DND-41 (cell line): ENCODE data around the gene PLEKHA7.

Source experiments
- ATAC-seq: fragments of 200-7000 bp; cut with Tn5 transposase; 3 replicates; pipeline ENCODE4 v1.9.1; 2021; ENCODE audit warnings: low read depth; ENCODE audit not compliant: insufficient read depth
- DNase-seq: peaks from one replicate; pipeline ENCODE4 v3.0.0-alpha.2; 2020
- H2AFZ ChIP-seq: 2 replicates; pipeline ENCODE4 v1.6.0; 2012; ENCODE audit warnings: low read depth, low read length
- H3K27ac ChIP-seq: 2 replicates; pipeline ENCODE4 v1.5.1; 2012; ENCODE audit warnings: low read length, inconsistent platforms
- H3K27me3 ChIP-seq: fragments of 200-600 bp; sonication (generic); 2 replicates; pipeline ENCODE4 v1.6.0; 2012; ENCODE audit warnings: low read length, mild to moderate bottlenecking, inconsistent platforms; ENCODE audit not compliant: insufficient read depth, poor library complexity
- H3K36me3 ChIP-seq: 2 replicates; pipeline ENCODE4 v1.5.1; 2012; ENCODE audit warnings: low read length, inconsistent platforms; ENCODE audit not compliant: insufficient read depth
- H3K4me1 ChIP-seq: 2 replicates; pipeline ENCODE4 v1.5.1; 2012; ENCODE audit warnings: mild to moderate bottlenecking, low read length; ENCODE audit not compliant: insufficient read depth
- H3K4me2 ChIP-seq: 2 replicates; pipeline ENCODE4 v1.6.0; 2012; ENCODE audit warnings: mild to moderate bottlenecking, moderate library complexity, low read length, inconsistent platforms; ENCODE audit not compliant: insufficient read depth
- H3K4me3 ChIP-seq, 2 experiments: fragments of 200-600 bp in 1 of 2; shearing (Covaris generic) in 1 of 2; 2 replicates each; pipeline ENCODE4 v1.5.1; 2012 to 2016; ENCODE audit warnings: inconsistent platforms in 2 of 2, low read length in 2 of 2, mild to moderate bottlenecking in 2 of 2, low read depth in 1 of 2, moderate library complexity in 1 of 2
- H3K79me2 ChIP-seq: 2 replicates; pipeline ENCODE4 v1.6.0; 2012; ENCODE audit warnings: low read length, inconsistent platforms; ENCODE audit not compliant: insufficient read depth
- H3K9ac ChIP-seq: 2 replicates; pipeline ENCODE4 v1.6.0; 2012; ENCODE audit warnings: low read depth, mild to moderate bottlenecking, inconsistent platforms, low read length, moderate library complexity
- H3K9me3 ChIP-seq: 2 replicates; pipeline ENCODE4 v1.5.1; 2012; ENCODE audit warnings: low read length, moderate library complexity, mild to moderate bottlenecking, inconsistent platforms; ENCODE audit not compliant: insufficient read depth, severe bottlenecking
- H4K20me1 ChIP-seq: 2 replicates; pipeline ENCODE4 v1.6.0; 2012; ENCODE audit warnings: low read length; ENCODE audit not compliant: insufficient read depth
- EZH2 ChIP-seq: IDR thresholded peaks from 3 replicates; pipeline ENCODE4 v1.6.1; 2012; ENCODE audit warnings: borderline replicate concordance, low read depth, mild to moderate bottlenecking, moderate library complexity, low read length, inconsistent platforms; ENCODE audit not compliant: severe bottlenecking
- TF ChIP-seq, protein P1 (sequence below): IDR thresholded peaks from 2 replicates; pipeline ENCODE4 v1.5.1; 2012; ENCODE audit warnings: borderline replicate concordance, low read length, moderate library complexity, mild to moderate bottlenecking; ENCODE audit not compliant: poor library complexity, severe bottlenecking; ENCODE audit errors: extremely low read depth

Gene PLEKHA7

DNA sequence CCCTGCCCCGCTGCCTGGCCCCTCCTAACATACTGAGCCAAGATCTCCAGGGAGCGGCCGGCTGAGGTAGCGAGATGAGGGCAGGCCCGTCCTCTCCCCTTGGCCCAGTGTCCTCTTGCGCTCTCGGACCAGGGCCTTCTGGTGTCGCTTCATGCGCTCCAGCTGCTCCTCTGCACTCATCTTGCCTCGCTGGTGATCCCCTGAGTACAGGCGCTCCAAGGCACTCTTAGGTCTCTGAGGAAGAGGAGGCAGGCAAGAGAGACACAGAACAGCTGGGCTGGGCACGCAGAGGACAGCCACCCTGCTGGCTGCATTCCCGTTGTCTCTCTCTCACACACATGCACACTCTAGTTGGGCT, 225.2 kb downstream of the PLEKHA7 start:
- Histone ChIP-seq H3K27ac (no peak overlapping the region), H3K4me3 (no peak overlapping the region), H2AFZ (no peak overlapping the region), H3K9ac (no peak overlapping the region), H3K79me2 (no peaks in the 10 kb centered on the region), H3K4me2 (no peak overlapping the region), H3K4me1 (peaks cover 6% of the 10 kb centered on the region; the same call in 1 of the 2 replicates), H3K27me3 (no peaks in the 10 kb centered on the region), H3K9me3 (no peaks in the 10 kb centered on the region), H3K36me3 (no peaks in the 10 kb centered on the region), H4K20me1 (no peaks in the 10 kb centered on the region)
- DNase-seq (no peak), ATAC-seq (no peak)
- TF ChIP-seq, protein P1, sequence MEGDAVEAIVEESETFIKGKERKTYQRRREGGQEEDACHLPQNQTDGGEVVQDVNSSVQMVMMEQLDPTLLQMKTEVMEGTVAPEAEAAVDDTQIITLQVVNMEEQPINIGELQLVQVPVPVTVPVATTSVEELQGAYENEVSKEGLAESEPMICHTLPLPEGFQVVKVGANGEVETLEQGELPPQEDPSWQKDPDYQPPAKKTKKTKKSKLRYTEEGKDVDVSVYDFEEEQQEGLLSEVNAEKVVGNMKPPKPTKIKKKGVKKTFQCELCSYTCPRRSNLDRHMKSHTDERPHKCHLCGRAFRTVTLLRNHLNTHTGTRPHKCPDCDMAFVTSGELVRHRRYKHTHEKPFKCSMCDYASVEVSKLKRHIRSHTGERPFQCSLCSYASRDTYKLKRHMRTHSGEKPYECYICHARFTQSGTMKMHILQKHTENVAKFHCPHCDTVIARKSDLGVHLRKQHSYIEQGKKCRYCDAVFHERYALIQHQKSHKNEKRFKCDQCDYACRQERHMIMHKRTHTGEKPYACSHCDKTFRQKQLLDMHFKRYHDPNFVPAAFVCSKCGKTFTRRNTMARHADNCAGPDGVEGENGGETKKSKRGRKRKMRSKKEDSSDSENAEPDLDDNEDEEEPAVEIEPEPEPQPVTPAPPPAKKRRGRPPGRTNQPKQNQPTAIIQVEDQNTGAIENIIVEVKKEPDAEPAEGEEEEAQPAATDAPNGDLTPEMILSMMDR = no peak
- TF ChIP-seq EZH2 = no peak

DNA sequence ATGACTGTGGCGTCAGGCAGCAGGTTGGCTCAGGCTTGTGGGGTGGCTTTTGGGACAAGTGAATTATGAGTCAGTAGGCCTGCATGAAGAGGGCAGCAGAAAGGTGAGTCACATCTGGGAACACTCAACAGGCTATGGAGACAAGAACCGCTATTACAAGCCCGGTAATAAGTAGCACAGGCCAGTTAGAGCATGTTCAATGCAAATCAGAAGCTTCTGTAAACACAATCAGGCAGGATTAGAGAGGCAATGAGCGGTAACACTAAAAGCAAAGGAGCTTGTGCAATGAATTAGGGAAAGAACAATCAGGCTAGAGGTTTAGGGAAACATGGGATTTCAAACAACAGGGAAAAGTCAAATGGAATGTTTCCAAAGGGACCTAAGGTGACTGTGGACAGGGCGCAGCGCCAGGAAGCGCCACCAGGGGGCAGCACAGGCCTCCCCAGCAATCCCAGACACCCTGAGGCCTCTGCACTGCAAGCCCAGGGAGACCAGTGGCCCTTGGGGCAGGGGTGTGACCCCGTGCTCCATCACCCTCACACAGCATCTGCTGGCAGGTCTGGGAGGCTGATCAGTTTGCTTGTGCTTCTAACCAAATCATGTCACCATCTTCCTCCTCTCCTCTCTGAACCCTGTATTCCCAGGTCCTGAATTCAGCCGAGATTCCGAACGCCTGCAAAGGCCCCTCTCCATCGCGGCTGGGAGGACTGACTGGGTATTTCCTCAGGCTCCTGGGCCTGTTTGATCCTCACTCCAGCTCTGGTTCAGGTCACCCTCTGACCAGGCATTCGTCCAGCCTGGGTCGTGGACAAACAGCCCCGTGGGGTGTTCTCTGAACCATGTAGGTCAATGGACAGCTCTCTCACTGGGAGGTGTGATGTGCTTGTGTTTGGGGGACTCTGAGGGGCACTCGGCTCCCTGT, 225.8 kb downstream of the PLEKHA7 start:
- H3K27ac ChIP-seq = no peak overlapping the region
- H4K20me1 ChIP-seq = no peaks in the 10 kb centered on the region
- no peak for TF ChIP-seq EZH2
- TF ChIP-seq, protein P1 = peak; percentile 97
- no peak overlapping the region for H2AFZ ChIP-seq
- peaks cover 6% of the 10 kb centered on the region; the same call in 1 of the 2 replicates for H3K4me1 ChIP-seq
- DNase-seq (peak; percentile 62), ATAC-seq (peak; percentile 83)
- H3K36me3 ChIP-seq = no peaks in the 10 kb centered on the region
- no peaks in the 10 kb centered on the region for H3K9me3 ChIP-seq
- no peak overlapping the region for H3K9ac ChIP-seq
- H3K79me2 ChIP-seq = no peaks in the 10 kb centered on the region
- no peak overlapping the region for H3K4me3 ChIP-seq
- H3K4me2 ChIP-seq = no peak overlapping the region
- H3K27me3 ChIP-seq = no peaks in the 10 kb centered on the region

DNA sequence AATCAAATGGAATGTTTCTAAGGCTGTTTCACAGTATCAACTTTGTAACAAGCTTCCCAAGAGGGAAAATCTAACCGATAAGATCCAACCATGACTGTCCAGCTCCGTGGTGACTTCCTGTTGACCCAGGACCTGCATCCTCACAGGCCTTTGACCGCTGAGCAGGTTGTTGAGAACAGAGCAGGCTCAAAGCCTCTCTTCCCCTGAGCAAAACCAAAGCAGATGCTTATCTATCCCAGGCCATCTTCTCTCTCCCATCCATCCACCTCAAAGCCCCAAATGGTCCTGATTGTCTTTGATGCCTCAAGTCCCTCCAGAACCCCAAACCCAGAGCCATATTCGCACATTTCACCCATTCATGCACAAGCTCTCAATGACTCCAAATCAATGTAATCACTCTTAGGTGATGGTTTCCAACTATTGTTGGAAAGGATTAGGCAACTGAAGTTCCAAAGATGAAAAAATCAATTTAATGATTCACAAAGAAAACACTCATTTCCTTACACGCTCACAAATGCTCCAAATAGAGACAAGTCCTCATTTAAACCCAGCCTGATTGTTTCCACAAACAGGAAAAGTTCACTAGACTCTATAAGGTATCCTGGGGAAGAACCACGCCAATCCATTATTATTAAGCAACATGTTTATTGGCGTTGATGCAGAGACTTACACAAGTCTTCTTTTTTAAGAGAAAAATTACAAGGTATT, 227.0 kb downstream of the PLEKHA7 start:
- TF ChIP-seq, protein P1 = no peak
- TF ChIP-seq EZH2 = no peak
- H3K4me3 ChIP-seq = no peak overlapping the region
- H3K36me3 ChIP-seq = no peaks in the 10 kb centered on the region
- no peak overlapping the region for H3K9ac ChIP-seq
- H3K27ac ChIP-seq = no peak overlapping the region
- no peak for DNase-seq
- H3K79me2 ChIP-seq = no peaks in the 10 kb centered on the region
- no peaks in the 10 kb centered on the region for H3K4me1 ChIP-seq
- no peak overlapping the region for H2AFZ ChIP-seq
- no peak overlapping the region for H3K4me2 ChIP-seq
- no peaks in the 10 kb centered on the region for H3K27me3 ChIP-seq
- no peak for ATAC-seq
- H4K20me1 ChIP-seq = no peaks in the 10 kb centered on the region
- no peaks in the 10 kb centered on the region for H3K9me3 ChIP-seq
